Neural crest cell (in vitro differentiated cells): ENCODE data around the gene NOSIP. TPM values are rescaled to one million over a fixed set of nuclear protein-coding genes. Genes with fewer than 3 reads are reported as not detected.

Source experiments
- DNase-seq: peaks from one replicate; pipeline ENCODE4 v3.0.0; 2021; ENCODE audit warnings: low read depth, mixed read lengths, low spot score
- H3K27ac Mint-ChIP-seq: one replicate; pipeline ENCODE4 v1.8.0; 2021; ENCODE audit warnings: mild to moderate bottlenecking, mixed read lengths; ENCODE audit not compliant: unreplicated experiment
- H3K27me3 Mint-ChIP-seq: 2 replicates; pipeline ENCODE4 v1.8.0; 2021; ENCODE audit warnings: low read depth, mild to moderate bottlenecking, mixed read lengths
- H3K36me3 Mint-ChIP-seq: 2 replicates; pipeline ENCODE4 v1.8.0; 2021; ENCODE audit warnings: low read depth, mild to moderate bottlenecking, mixed read lengths
- H3K4me1 Mint-ChIP-seq: 2 replicates; pipeline ENCODE4 v1.8.0; 2021; ENCODE audit warnings: mixed read lengths
- H3K4me3 Mint-ChIP-seq: one replicate; pipeline ENCODE4 v1.8.0; 2021; ENCODE audit warnings: mild to moderate bottlenecking, mixed read lengths
- H3K9me3 Mint-ChIP-seq: 2 replicates; pipeline ENCODE4 v1.8.0; 2021; ENCODE audit warnings: mixed read lengths
- CTCF ChIP-seq: fragments of 200-600 bp; sonication (generic); conservative IDR thresholded peaks from 2 replicates; pipeline ENCODE4 v1.5.0; 2021; ENCODE audit warnings: antibody characterized with exemption, mild to moderate bottlenecking
- total RNA-seq: library from RNA; stranded (reverse); gene quantifications from 2 replicates; pipeline ENCODE4 v1.2.1, GENCODE V29; 2021

The NOSIP gene
- total RNA-seq, 1 donor from 2014 or later, result 74.1 TPM

GRCh38 chr19:49567861-49568441 is 12.4 kb downstream of the NOSIP start:
- H3K27ac Mint-ChIP-seq, result no peak overlapping the region
- H3K4me3 Mint-ChIP-seq, result no peak overlapping the region
- H3K27me3 Mint-ChIP-seq, result no peaks in the 10 kb centered on the region
- H3K36me3 Mint-ChIP-seq, result no peaks in the 10 kb centered on the region
- DNase-seq, result no peak
- no peaks in the 10 kb centered on the region for H3K9me3 Mint-ChIP-seq
- TF ChIP-seq CTCF, result no peak
- peaks cover 14% of the 10 kb centered on the region for H3K4me1 Mint-ChIP-seq

- H3K4me3 Mint-ChIP-seq, result no peak overlapping the region
- H3K9me3 Mint-ChIP-seq, result no peaks in the 10 kb centered on the region
- H3K27ac Mint-ChIP-seq, result no peak overlapping the region
- H3K4me1 Mint-ChIP-seq, result peaks cover 12% of the 10 kb centered on the region
- no peaks in the 10 kb centered on the region for H3K36me3 Mint-ChIP-seq
- no peaks in the 10 kb centered on the region for H3K27me3 Mint-ChIP-seq
- TF ChIP-seq CTCF, result no peak
- no peak for DNase-seq
These were observed 14.1 kb downstream of the NOSIP start for GRCh38 chr19:49566302-49566701.

GRCh38 chr19:49565261-49565660 is 15.1 kb downstream of the NOSIP start:
- peaks cover 4% of the 10 kb centered on the region for H3K4me1 Mint-ChIP-seq
- no peak overlapping the region for H3K4me3 Mint-ChIP-seq
- no peaks in the 10 kb centered on the region for H3K36me3 Mint-ChIP-seq
- H3K27ac Mint-ChIP-seq, result no peak overlapping the region
- no peak for TF ChIP-seq CTCF
- no peaks in the 10 kb centered on the region for H3K9me3 Mint-ChIP-seq
- H3K27me3 Mint-ChIP-seq, result no peaks in the 10 kb centered on the region
- DNase-seq, result no peak

GRCh38 chr19:49564616-49565045 is 15.7 kb downstream of the NOSIP start:
- Mint-ChIP-seq H3K36me3 (no peaks in the 10 kb centered on the region), H3K27me3 (no peaks in the 10 kb centered on the region), H3K9me3 (no peaks in the 10 kb centered on the region), H3K4me1 (no peaks in the 10 kb centered on the region), H3K4me3 (no peak overlapping the region), H3K27ac (no peak overlapping the region)
- no peak for DNase-seq
- no peak for TF ChIP-seq CTCF

- H3K27me3 Mint-ChIP-seq, result no peaks in the 10 kb centered on the region
- no peaks in the 10 kb centered on the region for H3K4me1 Mint-ChIP-seq
- DNase-seq, result no peak
- H3K36me3 Mint-ChIP-seq, result peaks cover 4% of the 10 kb centered on the region
- peak overlapping the region; percentile 27 for H3K27ac Mint-ChIP-seq
- no peak for TF ChIP-seq CTCF
- H3K9me3 Mint-ChIP-seq, result no peaks in the 10 kb centered on the region
- no peak overlapping the region for H3K4me3 Mint-ChIP-seq
These were observed 19.9 kb downstream of the NOSIP start for GRCh38 chr19:49560358-49560900.
